Measurements from ENCODE around the gene FGF7. TPM values are rescaled to one million over a fixed set of nuclear protein-coding genes. Genes with fewer than 3 reads are reported as not detected.

The FGF7 gene
- total and polyA plus RNA-seq, 2 donors (not counting 1 experiment from before 2014, with no cell fraction given): 0.10 TPM; not detected in 1

- no peak overlapping the region for H3K4me3 Mint-ChIP-seq
- Histone ChIP-seq H2AFZ (ENCODE audit: insufficient read depth, low read depth, low read length, poor library complexity, severe bottlenecking) (no peak overlapping the region), H3K9ac (ENCODE audit: low read length) (no peak overlapping the region), H3K4me2 (replicated peaks; ENCODE audit: low read depth, low read length, poor library complexity, severe bottlenecking) (no peak overlapping the region), H3K4me3 (ENCODE audit: control extremely low read depth in 1 of 5, extremely low read depth in 1 of 5, insufficient read depth in 1 of 5, low read depth in 2 of 5, low read length in 4 of 5) (no peak overlapping the region), H3K27ac (ENCODE audit: low read length in 2 of 2) (no peak overlapping the region), H3K9me3 (ENCODE audit: control extremely low read depth in 1 of 3, control insufficient read depth in 2 of 3, insufficient read depth in 1 of 3, low read length in 2 of 3) (no peaks in the 10 kb centered on the region), H3K79me2 (ENCODE audit: control insufficient read depth, insufficient read depth, low read length) (no peaks in the 10 kb centered on the region), H3K36me3 (replicated peaks in 1 of 2; ENCODE audit: control extremely low read depth in 1 of 2, control insufficient read depth in 1 of 2, extremely low read depth in 1 of 2, insufficient read depth in 2 of 2, low read length in 1 of 2) (no peaks in the 10 kb centered on the region), H3K27me3 (replicated peaks in 1 of 4; ENCODE audit: control extremely low read depth in 1 of 4, control insufficient read depth in 3 of 4, insufficient read depth in 4 of 4, low read length in 3 of 4) (no peaks in the 10 kb centered on the region), H3K4me1 (ENCODE audit: control insufficient read depth in 2 of 2, insufficient read depth in 2 of 2, low read length in 2 of 2) (no peaks in the 10 kb centered on the region), H4K20me1 (ENCODE audit: control insufficient read depth, insufficient read depth, low read length, poor library complexity, severe bottlenecking) (no peaks in the 10 kb centered on the region)
- H3K27ac Mint-ChIP-seq: no peak overlapping the region
- H3K4me1 Mint-ChIP-seq: no peaks in the 10 kb centered on the region
- intact Hi-C loops (cut with micrococcal nuclease): no loop called here
- DNase-seq: no peak
- no peaks in the 10 kb centered on the region for H3K9me3 Mint-ChIP-seq (ENCODE audit: insufficient read depth)
- POLR2A ChIA-PET: no interaction called here
- CTCF ChIA-PET: no interaction called here
- ATAC-seq (ENCODE audit: low read depth): no peak
- peaks cover 7% of the 10 kb centered on the region for H3K27me3 Mint-ChIP-seq
- WGBS (ENCODE audit: insufficient coverage): no CpG with 5 or more reads among the region's 2 CpGs
- TF ChIP-seq EZH2 (IDR thresholded peaks at IDR 0.05; ENCODE audit: borderline replicate concordance, insufficient read depth, low read depth, low read length, poor library complexity, severe bottlenecking): no peak
- no peak for TF ChIP-seq CTCF (IDR thresholded peaks at IDR 0.05)
These were observed 69.1 kb downstream of the FGF7 start for GRCh38 chr15:49492151-49492550.

DNA sequence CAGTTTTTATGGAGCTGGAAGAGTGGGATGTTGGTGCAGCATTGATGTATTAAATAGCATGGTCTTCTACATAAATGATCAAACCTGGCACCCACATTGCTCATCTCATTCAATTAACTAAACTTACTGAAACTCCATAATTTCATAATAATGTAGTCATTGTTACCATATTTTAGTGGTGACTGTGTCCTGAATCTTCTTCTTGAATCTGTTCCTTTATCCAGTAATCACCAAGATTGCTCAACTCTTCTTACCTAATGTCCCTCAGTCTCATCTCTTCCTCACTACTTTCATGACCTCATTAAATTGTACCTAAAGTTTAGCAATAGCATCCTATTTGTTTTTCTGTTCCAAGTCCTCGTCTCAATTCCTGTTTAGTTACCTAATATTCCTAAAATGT, 69.8 kb downstream of the FGF7 start:
- no peak overlapping the region for H3K27ac ChIP-seq (ENCODE audit: low read length in 2 of 2)
- no peaks in the 10 kb centered on the region for H3K4me1 ChIP-seq (ENCODE audit: control insufficient read depth in 2 of 2, insufficient read depth in 2 of 2, low read length in 2 of 2)
- no CpG with 5 or more reads among the region's 1 CpG for WGBS (ENCODE audit: insufficient coverage)
- ChIA-PET CTCF (no interaction called here), POLR2A (no interaction called here)
- H3K27ac Mint-ChIP-seq: no peak overlapping the region
- no peaks in the 10 kb centered on the region for H3K36me3 ChIP-seq (replicated peaks in 1 of 2; ENCODE audit: control extremely low read depth in 1 of 2, control insufficient read depth in 1 of 2, extremely low read depth in 1 of 2, insufficient read depth in 2 of 2, low read length in 1 of 2)
- H3K4me3 Mint-ChIP-seq: no peak overlapping the region
- H3K27me3 ChIP-seq (replicated peaks in 1 of 4; ENCODE audit: control extremely low read depth in 1 of 4, control insufficient read depth in 3 of 4, insufficient read depth in 4 of 4, low read length in 3 of 4): no peaks in the 10 kb centered on the region
- H2AFZ ChIP-seq (ENCODE audit: insufficient read depth, low read depth, low read length, poor library complexity, severe bottlenecking): no peak overlapping the region
- no peak overlapping the region for H3K9ac ChIP-seq (ENCODE audit: low read length)
- ATAC-seq (ENCODE audit: low read depth): no peak
- intact Hi-C loops (cut with micrococcal nuclease): no loop called here
- DNase-seq: no peak
- H3K9me3 Mint-ChIP-seq (ENCODE audit: insufficient read depth): no peaks in the 10 kb centered on the region
- H3K9me3 ChIP-seq (ENCODE audit: control extremely low read depth in 1 of 3, control insufficient read depth in 2 of 3, insufficient read depth in 1 of 3, low read length in 2 of 3): no peaks in the 10 kb centered on the region
- no peak overlapping the region for H3K4me3 ChIP-seq (ENCODE audit: control extremely low read depth in 1 of 5, extremely low read depth in 1 of 5, insufficient read depth in 1 of 5, low read depth in 2 of 5, low read length in 4 of 5)
- H3K79me2 ChIP-seq (ENCODE audit: control insufficient read depth, insufficient read depth, low read length): no peaks in the 10 kb centered on the region
- peaks cover 3% of the 10 kb centered on the region for H3K27me3 Mint-ChIP-seq
- TF ChIP-seq EZH2 (IDR thresholded peaks at IDR 0.05; ENCODE audit: borderline replicate concordance, insufficient read depth, low read depth, low read length, poor library complexity, severe bottlenecking) (no peak), CTCF (IDR thresholded peaks at IDR 0.05) (no peak)
- no peaks in the 10 kb centered on the region for H4K20me1 ChIP-seq (ENCODE audit: control insufficient read depth, insufficient read depth, low read length, poor library complexity, severe bottlenecking)
- H3K4me1 Mint-ChIP-seq: no peaks in the 10 kb centered on the region
- no peak overlapping the region for H3K4me2 ChIP-seq (replicated peaks; ENCODE audit: low read depth, low read length, poor library complexity, severe bottlenecking)
